HT1080 (cell line): ENCODE results near the gene TRIP13. TPM values are rescaled to one million over a fixed set of nuclear protein-coding genes. Genes with fewer than 3 reads are reported as not detected.
"Not testable (repeated sequence)": the region's sequence is repeated elsewhere in the genome, so short reads cannot be mapped to it uniquely, and the experiment has no call there.

Source experiments
- DNase-seq: peaks from one replicate; pipeline ENCODE4 v3.0.0-alpha.2; 2015; ENCODE audit warnings: low read depth
- total RNA-seq: library from RNA; depleted of rRNA; stranded (reverse); fragments of >200 nt; shearing (Covaris generic); gene quantifications from 2 replicates; pipeline ENCODE4 v1.2.3, GENCODE V29; 2014

Gene TRIP13
- total RNA-seq, 1 experiment from 2014 or later, result 220 TPM

- no peak for DNase-seq
Observed at GRCh38 chr5:891117-891836, 1.4 kb upstream of the TRIP13 start.

GRCh38 chr5:891837-892393 is 769 bp upstream of the TRIP13 start:
- DNase-seq, result peak; percentile 32

- no peak for DNase-seq
Observed at GRCh38 chr5:893137-893506, 438 bp downstream of the TRIP13 start.

- no peak for DNase-seq
Observed at GRCh38 chr5:893711-894110, 1.0 kb downstream of the TRIP13 start.

- DNase-seq, result no peak
Observed at GRCh38 chr5:900781-901180, 8.1 kb downstream of the TRIP13 start.

GRCh38 chr5:902129-902916 is 9.6 kb downstream of the TRIP13 start:
- no peak for DNase-seq

GRCh38 chr5:903756-904096 is 11.0 kb downstream of the TRIP13 start:
- DNase-seq, result no peak

GRCh38 chr5:905139-905642 is 12.5 kb downstream of the TRIP13 start:
- no peak for DNase-seq

- DNase-seq, result no peak
Observed at GRCh38 chr5:907366-907910, 14.8 kb downstream of the TRIP13 start.

- no peak for DNase-seq
Observed at GRCh38 chr5:908172-908571, 15.5 kb downstream of the TRIP13 start.

GRCh38 chr5:909086-909485 is 16.4 kb downstream of the TRIP13 start:
- no peak for DNase-seq

GRCh38 chr5:909994-910768 is 17.5 kb downstream of the TRIP13 start:
- DNase-seq, result no peak

- no peak for DNase-seq
Observed at GRCh38 chr5:910769-911160, 18.1 kb downstream of the TRIP13 start.

- DNase-seq, result peak; percentile 95
Observed at GRCh38 chr5:911601-912000, 18.9 kb downstream of the TRIP13 start.

GRCh38 chr5:912280-913091 is 19.8 kb downstream of the TRIP13 start:
- DNase-seq, result peak; percentile 99

GRCh38 chr5:914174-914573 is 21.5 kb downstream of the TRIP13 start:
- no peak for DNase-seq

- no peak for DNase-seq
Observed at GRCh38 chr5:914612-915011, 21.9 kb downstream of the TRIP13 start.

GRCh38 chr5:915346-915745 is 22.7 kb downstream of the TRIP13 start:
- DNase-seq, result not testable (repeated sequence)

- no peak for DNase-seq
Observed at GRCh38 chr5:915946-916345, 23.3 kb downstream of the TRIP13 start.

GRCh38 chr5:916441-917293 is 24.0 kb downstream of the TRIP13 start:
- no peak for DNase-seq
